HG03460 (cell line): ENCODE measurements around the gene VSIG10.
"Not testable (repeated sequence)": the region's sequence is repeated elsewhere in the genome, so short reads cannot be mapped to it uniquely, and the experiment has no call there.

Source experiments
- ATAC-seq: cut with Tn5 transposase; IDR thresholded peaks from one replicate; pipeline ENCODE4 v1.9.1; 2021; ENCODE audit not compliant: unreplicated experiment

VSIG10 gene

GRCh38 chr12:118107694-118108093, 3.9 kb upstream of the VSIG10 start:
- no peak for ATAC-seq

GRCh38 chr12:118107011-118107410, 3.2 kb upstream of the VSIG10 start:
- no peak for ATAC-seq

GRCh38 chr12:118103201-118103600, 610 bp downstream of the VSIG10 start:
- ATAC-seq, result no peak

GRCh38 chr12:118102609-118103008, 1.2 kb downstream of the VSIG10 start:
- no peak for ATAC-seq

- ATAC-seq, result no peak
Observed at GRCh38 chr12:118102070-118102469, 1.7 kb downstream of the VSIG10 start.

GRCh38 chr12:118101051-118101450, 2.8 kb downstream of the VSIG10 start:
- no peak for ATAC-seq

GRCh38 chr12:118098911-118099671, 4.7 kb downstream of the VSIG10 start:
- no peak for ATAC-seq

- no peak for ATAC-seq
Observed at GRCh38 chr12:118098401-118098800, 5.4 kb downstream of the VSIG10 start.

- no peak for ATAC-seq
Observed at GRCh38 chr12:118094039-118094438, 9.8 kb downstream of the VSIG10 start.

- no peak for ATAC-seq
Observed at GRCh38 chr12:118089782-118090181, 14.0 kb downstream of the VSIG10 start.

- no peak for ATAC-seq
Observed at GRCh38 chr12:118082161-118082560, 21.6 kb downstream of the VSIG10 start.

GRCh38 chr12:118081521-118081920, 22.3 kb downstream of the VSIG10 start:
- ATAC-seq, result not testable (repeated sequence)

- ATAC-seq, result no peak
Observed at GRCh38 chr12:118073768-118074167, 30.0 kb downstream of the VSIG10 start.

- ATAC-seq, result no peak
Observed at GRCh38 chr12:118070650-118071049, 33.2 kb downstream of the VSIG10 start.

- ATAC-seq, result no peak
Observed at GRCh38 chr12:118068445-118068844, 35.4 kb downstream of the VSIG10 start.

GRCh38 chr12:118065380-118065779, 38.4 kb downstream of the VSIG10 start:
- no peak for ATAC-seq

GRCh38 chr12:118064608-118065007, 39.2 kb downstream of the VSIG10 start:
- ATAC-seq, result no peak

GRCh38 chr12:118063576-118064391, 40.0 kb downstream of the VSIG10 start:
- no peak for ATAC-seq

GRCh38 chr12:118061873-118062843, 41.7 kb downstream of the VSIG10 start:
- no peak for ATAC-seq

- ATAC-seq, result no peak
Observed at GRCh38 chr12:118061011-118061872, 42.6 kb downstream of the VSIG10 start, which contains the start of gene WSB2. Gene WSB2 (minus strand): TSS chr12:118061179. CDS start chr12:118061048, 131 bp downstream.
